NCI-H187 treated with DMSO at 0.1 percent for 48 hours (cell line): Measurements from ENCODE around the gene DIABLO.
"Not testable (repeated sequence)": the region's sequence is repeated elsewhere in the genome, so short reads cannot be mapped to it uniquely, and the experiment has no call there.

Source experiments
- DNase-seq: peaks from one replicate; lab custom pipeline; 2025; lab: John Stamatoyannopoulos, UW

DIABLO gene

DNA sequence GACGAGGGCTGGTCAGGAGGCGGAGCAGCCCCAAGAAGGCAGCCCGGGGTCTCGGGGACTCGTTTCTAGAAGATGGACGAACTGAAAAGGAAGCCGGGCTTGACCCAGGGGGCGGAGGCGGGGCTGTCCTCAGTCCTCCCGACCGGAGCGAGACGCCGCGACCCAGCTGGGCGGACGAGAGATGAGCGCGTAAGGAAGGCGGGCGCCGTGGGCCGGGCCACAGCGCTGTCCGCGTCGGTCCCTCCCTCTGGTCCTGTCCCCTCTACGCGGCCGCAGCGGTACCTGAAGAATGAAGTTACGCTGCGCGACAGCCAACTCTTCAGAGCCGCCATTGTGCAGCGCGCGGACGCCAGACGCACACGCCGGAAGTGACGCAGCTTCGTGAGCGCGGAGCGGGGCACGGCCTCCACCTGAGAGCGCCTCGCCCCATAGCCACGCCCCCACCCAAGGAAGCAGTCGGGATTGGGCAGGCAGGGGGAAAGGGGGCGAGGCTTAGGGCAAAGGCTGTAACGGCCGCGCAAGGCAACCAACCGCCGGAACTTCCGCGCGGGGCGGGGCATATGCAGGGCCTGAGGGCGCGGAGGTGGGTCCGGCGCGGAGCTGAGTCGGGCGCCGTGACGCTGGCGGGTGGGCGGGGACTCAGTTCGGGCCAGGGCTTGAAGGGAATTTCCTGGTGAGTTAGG is at the start of gene DIABLO:
Gene DIABLO (minus strand): TSS at position 370 of the 683 bp plus-strand sequence. CDS start 38 bp downstream, at position 332.
- DNase-seq = peak; percentile 96

GRCh38 chr12:122275459-122275858 is 49.6 kb upstream of the DIABLO start:
- DNase-seq = no peak

GRCh38 chr12:122266230-122266901 is 40.5 kb upstream of the DIABLO start, which contains the start of gene VPS33A:
VPS33A (minus strand) TSS chr12:122266494; CDS start chr12:122266408, 86 bp downstream.
- DNase-seq = peak; percentile 90

- no peak for DNase-seq
Observed at GRCh38 chr12:122265886-122266229, 40.0 kb upstream of the DIABLO start.

GRCh38 chr12:122265476-122265875 is 39.6 kb upstream of the DIABLO start:
- DNase-seq = no peak

DNA sequence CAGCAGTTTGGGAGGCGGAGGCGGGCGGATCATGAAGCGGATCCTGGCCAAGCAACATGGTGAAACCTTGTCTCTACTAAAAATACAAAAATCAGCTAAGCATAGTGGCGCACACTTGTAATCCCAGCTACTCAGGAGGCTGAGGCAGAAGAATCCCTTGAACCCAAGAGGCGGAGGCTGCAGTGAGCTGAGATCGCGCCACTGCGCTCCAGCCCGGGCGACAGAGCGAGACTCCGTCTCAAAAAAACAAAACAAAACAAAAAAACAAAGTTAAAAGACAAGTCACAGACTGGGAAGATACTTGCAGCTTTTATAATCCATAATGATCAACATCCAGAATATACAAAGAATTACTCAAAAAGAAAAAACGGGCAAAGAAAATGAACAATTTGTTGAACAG is 34.9 kb upstream of the DIABLO start:
- DNase-seq = not testable (repeated sequence)

- DNase-seq = not testable (repeated sequence)
Observed at GRCh38 chr12:122258939-122259338, 33.1 kb upstream of the DIABLO start.

- not testable (repeated sequence) for DNase-seq
Observed at GRCh38 chr12:122258462-122258861, 32.6 kb upstream of the DIABLO start.

DNA sequence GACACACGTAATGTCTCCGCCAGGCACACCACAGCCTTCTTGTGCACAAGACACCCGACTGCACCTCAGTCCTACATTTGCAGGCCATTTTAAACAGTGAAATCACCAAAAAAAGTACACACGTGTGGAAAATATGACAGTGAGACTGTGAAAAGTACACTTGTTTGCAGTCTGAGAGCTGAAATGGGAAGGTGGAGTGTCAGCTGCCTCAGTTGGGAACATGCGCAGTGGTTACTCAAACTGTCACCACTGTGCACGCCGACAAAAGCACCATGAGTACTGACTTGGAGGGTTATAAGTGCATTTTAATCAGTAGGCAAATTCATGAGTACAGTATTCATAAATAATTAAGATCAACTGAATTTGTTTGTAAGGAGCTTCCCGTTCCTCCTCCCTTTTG is 24.7 kb upstream of the DIABLO start:
- DNase-seq = no peak

- no peak for DNase-seq
Observed at GRCh38 chr12:122250047-122250446, 24.2 kb upstream of the DIABLO start.

- DNase-seq = no peak
Observed at GRCh38 chr12:122245553-122245952, 19.7 kb upstream of the DIABLO start.

- DNase-seq = no peak
Observed at GRCh38 chr12:122244565-122245371, 18.9 kb upstream of the DIABLO start.

DNA sequence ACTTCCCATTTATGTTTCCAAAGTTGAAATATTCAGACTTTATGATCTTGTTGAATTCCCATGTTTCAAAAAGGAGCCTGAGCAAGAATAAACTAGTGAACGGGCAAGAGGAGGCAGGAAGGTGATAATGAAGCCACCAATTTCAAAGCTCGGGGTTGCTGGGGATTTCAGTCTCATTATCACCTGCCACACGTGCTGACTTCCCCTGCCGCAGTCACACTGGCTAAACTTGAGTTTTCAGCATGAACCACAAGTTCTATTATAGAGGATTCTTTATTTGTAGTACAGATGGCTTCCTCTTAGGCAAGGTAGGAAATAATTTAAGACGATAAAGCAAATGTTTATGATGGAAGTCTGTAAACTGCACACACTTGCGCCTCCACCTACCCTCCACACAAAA is 18.1 kb upstream of the DIABLO start:
- DNase-seq = no peak

- DNase-seq = no peak
Observed at GRCh38 chr12:122238861-122239260, 13.0 kb upstream of the DIABLO start.

DNA sequence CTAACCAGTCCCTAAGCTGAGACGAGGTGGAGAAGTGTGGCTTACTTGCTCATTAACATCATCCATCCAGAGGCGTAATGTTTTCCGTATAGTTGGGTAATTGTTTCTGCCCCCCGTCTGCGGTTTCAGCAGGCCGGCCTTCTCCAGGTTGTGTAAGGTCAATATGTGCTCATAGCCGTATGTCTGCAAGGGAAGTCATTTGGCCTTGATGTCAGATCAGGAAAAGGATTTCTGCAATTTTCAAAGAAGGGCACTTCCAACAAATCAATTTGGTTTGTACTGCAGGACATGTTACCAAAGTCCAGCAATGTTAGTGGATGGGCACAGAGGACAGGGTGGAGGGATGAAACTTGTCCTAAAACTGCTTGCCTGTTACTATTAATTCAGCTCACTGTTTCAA is 9.9 kb upstream of the DIABLO start:
- no peak for DNase-seq

DNA sequence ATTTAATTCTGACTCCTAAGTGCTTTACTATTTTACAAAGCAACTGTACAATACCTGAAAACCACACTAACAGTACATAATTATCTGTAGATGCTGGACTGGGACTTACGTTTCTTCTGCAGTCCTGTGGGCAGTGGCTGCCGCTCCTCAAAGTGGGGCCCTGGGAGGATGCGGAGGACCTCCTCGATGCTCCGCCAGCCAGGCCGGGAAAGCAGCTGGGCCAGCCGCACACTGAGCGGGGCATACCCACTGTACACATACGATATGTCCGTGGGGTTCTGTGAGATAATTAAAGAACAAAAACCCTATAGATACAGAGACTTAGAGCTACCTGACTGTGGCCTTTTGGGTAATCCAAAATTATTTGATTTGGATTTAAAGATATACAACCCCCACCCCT is 6.8 kb upstream of the DIABLO start:
- no peak for DNase-seq

DNA sequence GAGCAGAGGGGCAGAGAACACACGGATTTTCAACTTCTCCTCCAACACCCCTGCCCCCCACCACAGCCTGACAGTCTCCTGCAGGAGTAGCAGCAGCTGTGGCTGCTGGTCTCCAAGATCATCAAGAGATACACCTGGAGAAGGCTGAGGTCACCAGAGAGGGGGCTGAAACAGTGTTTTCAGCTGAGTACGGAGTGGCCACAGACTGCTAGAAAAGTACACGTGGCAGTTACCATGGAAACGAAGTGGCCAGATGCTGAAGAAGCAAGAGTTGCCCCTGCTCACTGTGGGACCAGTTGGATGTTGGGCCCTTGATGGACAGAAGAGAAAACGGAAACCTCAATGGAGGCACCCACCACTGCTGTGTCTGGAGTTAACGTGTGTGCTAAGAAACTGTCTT is 4.9 kb upstream of the DIABLO start:
- no peak for DNase-seq

DNA sequence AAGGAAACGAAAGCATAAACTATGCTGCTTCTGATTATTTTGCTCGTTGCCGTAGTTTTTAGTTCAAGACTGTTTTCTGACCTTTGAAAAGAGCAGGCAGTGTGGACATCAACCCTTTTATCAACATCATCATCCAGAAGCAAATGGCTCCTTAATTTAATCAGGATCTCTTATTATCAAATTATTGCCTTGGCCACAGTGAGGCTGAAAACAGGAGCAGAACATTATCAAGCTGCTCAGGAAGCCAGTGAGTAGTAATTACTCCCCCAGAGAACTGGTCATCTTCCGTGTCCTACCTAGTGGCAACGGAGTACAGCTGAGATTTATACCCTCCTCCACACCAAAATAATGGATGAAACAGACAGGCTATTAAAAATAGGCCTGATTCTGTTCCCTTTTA is 2.2 kb upstream of the DIABLO start:
- no peak for DNase-seq

GRCh38 chr12:122227341-122227740 is 1.5 kb upstream of the DIABLO start:
- DNase-seq = peak; percentile 43

DNA sequence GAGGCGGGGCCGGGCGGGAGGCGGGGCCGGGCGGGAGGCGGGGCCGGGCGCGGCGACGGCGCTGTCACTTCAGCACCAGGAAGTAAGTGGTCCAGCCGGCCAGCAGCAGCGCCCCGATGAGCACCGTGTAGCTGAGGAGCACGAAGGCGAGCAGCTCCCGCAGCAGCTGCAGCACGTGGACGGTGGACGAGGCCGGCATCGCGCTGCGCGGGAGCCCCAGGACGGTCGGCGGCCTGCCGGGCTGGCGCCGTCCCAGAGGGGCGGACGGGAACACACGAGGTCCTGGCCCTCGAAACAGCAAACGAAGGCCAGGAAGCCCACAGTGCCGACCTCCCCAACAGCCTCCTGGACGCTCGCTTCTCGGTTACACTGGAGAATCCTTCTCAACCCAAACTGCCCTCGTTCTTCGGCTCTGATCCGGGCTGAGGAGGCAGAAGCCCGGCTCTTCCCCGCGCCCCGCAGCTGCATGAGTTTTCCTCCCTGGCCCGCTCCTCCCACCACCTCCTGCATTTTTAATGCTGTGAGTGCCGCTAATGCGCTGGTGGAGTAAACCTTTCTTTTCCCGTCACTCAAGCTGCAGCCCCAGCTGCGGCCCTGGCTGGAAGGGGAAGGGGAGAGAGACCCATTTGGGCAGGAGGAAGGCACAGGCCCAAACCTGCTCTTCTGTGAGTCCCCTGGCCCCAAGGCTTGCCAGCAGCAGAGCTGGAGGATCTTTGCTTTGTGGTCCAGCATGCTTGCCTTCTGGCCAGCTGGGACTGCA is 694 bp upstream of the DIABLO start:
- DNase-seq = no peak

- no peak for DNase-seq
Observed at GRCh38 chr12:122216445-122216844, 9.4 kb downstream of the DIABLO start.

DNA sequence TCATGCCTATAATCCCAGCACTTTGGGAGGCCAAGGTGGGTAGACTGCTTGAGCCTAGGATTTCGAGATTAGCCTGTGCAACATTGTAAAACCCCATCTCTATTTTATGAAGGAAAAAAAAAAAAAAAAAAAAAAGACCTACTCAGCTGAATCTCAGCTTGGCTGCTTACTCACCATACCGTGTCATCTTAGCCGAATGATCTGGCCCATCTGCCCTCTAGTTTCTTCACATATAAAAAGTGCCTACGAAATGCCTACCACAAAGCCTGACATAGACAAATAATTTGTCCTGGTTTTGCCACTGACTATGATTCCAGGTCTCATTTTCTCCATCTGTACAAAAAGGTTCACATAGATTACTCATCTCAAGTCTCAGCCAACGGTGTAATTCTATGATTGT is 10.1 kb downstream of the DIABLO start:
- no peak for DNase-seq
